Skeletal muscle satellite cell (primary cell): ENCODE results near the gene TBC1D26. TPM values are rescaled to one million over a fixed set of nuclear protein-coding genes. Genes with fewer than 3 reads are reported as not detected.
"Not testable (repeated sequence)": the region's sequence is repeated elsewhere in the genome, so short reads cannot be mapped to it uniquely, and the experiment has no call there.

Experiments
- H3K27me3 ChIP-seq: 2 replicates; pipeline ENCODE4 v1.7.0; 2013; ENCODE audit warnings: low read length; ENCODE audit not compliant: control insufficient read depth, insufficient read depth
- H3K36me3 ChIP-seq: 2 replicates; pipeline ENCODE4 v1.7.0; 2013; ENCODE audit warnings: mild to moderate bottlenecking, control low read depth, low read length; ENCODE audit not compliant: insufficient read depth
- H3K4me1 ChIP-seq: 2 replicates; pipeline ENCODE4 v1.7.0; 2013; ENCODE audit warnings: low read length; ENCODE audit not compliant: control insufficient read depth, insufficient read depth
- H3K4me2 ChIP-seq: 2 replicates; pipeline ENCODE4 v1.7.0; 2013; ENCODE audit warnings: mild to moderate bottlenecking, low read length
- H3K4me3 ChIP-seq: 2 replicates; pipeline ENCODE4 v1.7.0; 2013; ENCODE audit warnings: low read length
- H3K9ac ChIP-seq: 2 replicates; pipeline ENCODE4 v1.7.0; 2013; ENCODE audit warnings: mild to moderate bottlenecking, low read depth, low read length, moderate library complexity
- H3K9me3 ChIP-seq: replicated peaks from 2 replicates; pipeline ENCODE4 v1.7.0; 2013; ENCODE audit warnings: mild to moderate bottlenecking, control low read depth, low read length
- small RNA-seq: library from RNA; depleted of rRNA; stranded (forward); fragments of <200 nt; gene quantifications from one replicate; pipeline ENCODE3, GENCODE V24; 2012

Gene TBC1D26

DNA sequence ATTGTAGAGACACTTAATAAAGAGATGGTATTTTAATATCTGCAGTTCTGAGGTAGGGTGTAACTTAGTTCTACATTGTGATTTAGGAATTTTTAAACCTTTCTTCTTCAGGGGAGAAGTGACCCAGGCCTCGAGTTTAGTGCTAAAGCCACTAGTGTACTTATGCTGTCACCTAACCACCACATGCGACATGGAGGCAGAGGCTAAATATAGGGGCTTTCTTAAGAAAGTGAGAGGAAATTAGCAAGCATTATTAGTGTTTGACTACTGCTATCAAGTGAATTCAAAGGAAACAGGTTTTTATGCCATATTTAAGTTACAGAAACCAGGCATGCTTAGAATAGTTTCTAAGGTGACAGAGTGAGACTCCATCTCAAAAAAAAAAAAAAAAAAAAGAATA lies 56.3 kb downstream of the TBC1D26 start:
- H3K36me3 ChIP-seq, H3K9ac ChIP-seq, H3K9me3 ChIP-seq, H3K4me2 ChIP-seq, H3K4me1 ChIP-seq, H3K27me3 ChIP-seq, H3K4me3 ChIP-seq: not testable (repeated sequence)

Small RNA genes within 50 kb of the gene (small RNA-seq; reads per million reads assigned to genes)
- gene AC015922.1: not detected
- gene RNA5SP436: not detected
